Loucy (cell line): Measurements from ENCODE around the gene TUBGCP3.
"Not testable (repeated sequence)": the region's sequence is repeated elsewhere in the genome, so short reads cannot be mapped to it uniquely, and the experiment has no call there.

Source experiments
- H2AFZ ChIP-seq: fragments of 200-600 bp; sonication (generic); 2 replicates; pipeline ENCODE4 v1.6.0; 2016; ENCODE audit warnings: antibody characterized with exemption, mild to moderate bottlenecking, low read length, moderate library complexity
- H3F3A ChIP-seq: fragments of 200-600 bp; 2 replicates; pipeline ENCODE4 v1.6.0; 2016; ENCODE audit warnings: antibody characterized with exemption, low read depth, mild to moderate bottlenecking
- H3K27me3 ChIP-seq: fragments of 200-600 bp; sonication (generic); 2 replicates; pipeline ENCODE4 v1.6.1; 2014; ENCODE audit warnings: low read length, mild to moderate bottlenecking; ENCODE audit not compliant: insufficient read depth, poor library complexity, severe bottlenecking
- H3K36me3 ChIP-seq: fragments of 200-600 bp; sonication (generic); 2 replicates; pipeline ENCODE4 v1.6.1; 2016; ENCODE audit warnings: low read length; ENCODE audit not compliant: insufficient read depth
- H3K4me1 ChIP-seq: fragments of 200-600 bp; sonication (generic); 2 replicates; pipeline ENCODE4 v1.5.1; 2014; ENCODE audit warnings: low read length, mild to moderate bottlenecking; ENCODE audit not compliant: insufficient read depth, poor library complexity, severe bottlenecking
- H3K4me2 ChIP-seq: fragments of 200-600 bp; sonication (generic); 2 replicates; pipeline ENCODE4 v1.6.0; 2014; ENCODE audit warnings: antibody characterized with exemption, low read length, low read depth, mild to moderate bottlenecking; ENCODE audit not compliant: poor library complexity, severe bottlenecking
- H3K4me3 ChIP-seq: fragments of 200-600 bp; sonication (generic); 2 replicates; pipeline ENCODE4 v1.5.1; 2014; ENCODE audit warnings: low read length, mild to moderate bottlenecking, mixed read lengths; ENCODE audit not compliant: poor library complexity, severe bottlenecking
- H3K79me2 ChIP-seq: fragments of 200-600 bp; sonication (generic); 2 replicates; pipeline ENCODE4 v1.6.1; 2014; ENCODE audit warnings: low read length; ENCODE audit not compliant: insufficient read depth
- H3K9ac ChIP-seq: fragments of 200-600 bp; sonication (generic); 2 replicates; pipeline ENCODE4 v1.6.0; 2014; ENCODE audit warnings: mild to moderate bottlenecking, low read depth, low read length, moderate library complexity; ENCODE audit not compliant: poor library complexity, severe bottlenecking
- H3K9me2 ChIP-seq: fragments of 200-600 bp; sonication (generic); replicated peaks from 2 replicates; pipeline ENCODE4 v1.6.1; 2016; ENCODE audit warnings: low read depth, low read length, mixed read lengths
- H3K9me3 ChIP-seq: fragments of 200-600 bp; sonication (generic); 2 replicates; pipeline ENCODE4 v1.6.1; 2014; ENCODE audit warnings: mild to moderate bottlenecking, antibody characterized with exemption, low read length, low read depth; ENCODE audit not compliant: insufficient read depth
- H4K20me1 ChIP-seq: fragments of 200-600 bp; sonication (generic); 2 replicates; pipeline ENCODE4 v1.6.0; 2014; ENCODE audit warnings: antibody characterized with exemption, low read length, mild to moderate bottlenecking; ENCODE audit not compliant: insufficient read depth, poor library complexity, severe bottlenecking
- CTCF ChIP-seq: fragments of 200-600 bp; sonication (generic); conservative IDR thresholded peaks from 2 replicates; pipeline ENCODE4 v1.5.1; 2014; ENCODE audit warnings: mild to moderate bottlenecking, antibody characterized with exemption, low read length
- EZH2phosphoT487 ChIP-seq: fragments of 200-600 bp; IDR thresholded peaks from 2 replicates; pipeline ENCODE4 v1.6.1; 2018; ENCODE audit warnings: antibody characterized with exemption, mild to moderate bottlenecking, moderate library complexity, borderline replicate concordance

TUBGCP3 gene

GRCh38 chr13:112496166-112496565, 91.8 kb downstream of the TUBGCP3 start:
- H3K9ac ChIP-seq, result no peak overlapping the region
- H3F3A ChIP-seq, result no peaks in the 10 kb centered on the region
- H3K4me2 ChIP-seq, result no peak overlapping the region
- peaks cover 59% of the 10 kb centered on the region; the same call in 1 of the 2 replicates for H3K36me3 ChIP-seq
- H3K27me3 ChIP-seq, result no peaks in the 10 kb centered on the region
- H3K9me2 ChIP-seq, result no peaks in the 10 kb centered on the region
- H2AFZ ChIP-seq, result no peak overlapping the region
- no peaks in the 10 kb centered on the region for H4K20me1 ChIP-seq
- H3K9me3 ChIP-seq, result no peaks in the 10 kb centered on the region
- peaks cover 4% of the 10 kb centered on the region for H3K4me1 ChIP-seq
- H3K4me3 ChIP-seq, result no peak overlapping the region
- TF ChIP-seq EZH2phosphoT487 (no peak), CTCF (no peak)
- no peaks in the 10 kb centered on the region for H3K79me2 ChIP-seq

- Histone ChIP-seq H3F3A (no peaks in the 10 kb centered on the region), H4K20me1 (no peaks in the 10 kb centered on the region), H3K36me3 (peaks cover 54% of the 10 kb centered on the region; the same call in 1 of the 2 replicates), H3K9me3 (no peaks in the 10 kb centered on the region), H3K4me1 (peaks cover 4% of the 10 kb centered on the region), H3K9ac (no peak overlapping the region), H2AFZ (no peak overlapping the region), H3K27me3 (no peaks in the 10 kb centered on the region), H3K79me2 (no peaks in the 10 kb centered on the region), H3K4me2 (no peak overlapping the region), H3K4me3 (no peak overlapping the region), H3K9me2 (no peaks in the 10 kb centered on the region)
- TF ChIP-seq EZH2phosphoT487, result no peak
- no peak for TF ChIP-seq CTCF
Measured at GRCh38 chr13:112495465-112495864, 92.5 kb downstream of the TUBGCP3 start.

- Histone ChIP-seq H3K36me3 (peaks cover 9% of the 10 kb centered on the region; the same call in 1 of the 2 replicates), H3K9ac (no peak overlapping the region), H3K9me2 (no peaks in the 10 kb centered on the region), H4K20me1 (no peaks in the 10 kb centered on the region), H3K9me3 (no peaks in the 10 kb centered on the region), H3K79me2 (no peaks in the 10 kb centered on the region), H3K4me1 (peaks cover 4% of the 10 kb centered on the region), H2AFZ (no peak overlapping the region), H3K27me3 (no peaks in the 10 kb centered on the region), H3K4me3 (no peak overlapping the region), H3F3A (no peaks in the 10 kb centered on the region), H3K4me2 (no peak overlapping the region)
- TF ChIP-seq CTCF (no peak), EZH2phosphoT487 (no peak)
Measured at GRCh38 chr13:112489199-112489598, 98.8 kb downstream of the TUBGCP3 start.

- not testable (repeated sequence) for H3F3A ChIP-seq, H3K9me3 ChIP-seq, H2AFZ ChIP-seq, H3K4me1 ChIP-seq, H3K9ac ChIP-seq, H3K27me3 ChIP-seq, H3K36me3 ChIP-seq, H3K79me2 ChIP-seq, H3K4me2 ChIP-seq, H4K20me1 ChIP-seq, H3K4me3 ChIP-seq, H3K9me2 ChIP-seq
Measured at GRCh38 chr13:112488343-112489050, 99.5 kb downstream of the TUBGCP3 start.
